ENCODE results near the gene CNTNAP5. TPM values are rescaled to one million over a fixed set of nuclear protein-coding genes. Genes with fewer than 3 reads are reported as not detected.

Gene CNTNAP5
- total RNA-seq, 1 donor from 2014 or later, result not detected

DNA sequence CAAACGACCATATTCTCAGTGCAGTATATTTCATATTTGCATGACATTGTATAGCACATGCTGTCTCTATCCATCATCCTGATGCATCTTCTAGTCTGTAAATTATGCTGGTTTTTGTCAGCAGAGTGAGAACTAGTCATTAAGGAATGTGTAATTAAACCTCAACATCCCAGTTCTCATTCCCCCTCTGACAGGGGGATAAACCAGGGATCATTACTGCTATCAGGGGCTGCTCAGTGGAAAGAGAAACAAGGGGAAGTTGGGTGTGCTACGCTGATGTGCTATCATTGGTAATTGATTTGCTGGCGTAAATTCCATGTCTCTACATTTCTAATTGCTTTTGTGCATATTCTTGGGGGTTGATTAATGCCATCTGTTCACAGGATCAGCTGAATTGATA lies 7.7 kb downstream of the CNTNAP5 start:
- Histone ChIP-seq H3K9me3 (replicated peaks) (no peaks in the 10 kb centered on the region), H3K4me3 (no peak overlapping the region), H3K27me3 (ENCODE audit: low read depth) (peaks cover 9% of the 10 kb centered on the region), H3K36me3 (no peaks in the 10 kb centered on the region), H3K27ac (replicated peaks) (no peak overlapping the region), H3K4me1 (no peaks in the 10 kb centered on the region)
- no peak for DNase-seq
- intact Hi-C loops (cut with micrococcal nuclease), result no loop called here
- TF ChIP-seq, protein P1, sequence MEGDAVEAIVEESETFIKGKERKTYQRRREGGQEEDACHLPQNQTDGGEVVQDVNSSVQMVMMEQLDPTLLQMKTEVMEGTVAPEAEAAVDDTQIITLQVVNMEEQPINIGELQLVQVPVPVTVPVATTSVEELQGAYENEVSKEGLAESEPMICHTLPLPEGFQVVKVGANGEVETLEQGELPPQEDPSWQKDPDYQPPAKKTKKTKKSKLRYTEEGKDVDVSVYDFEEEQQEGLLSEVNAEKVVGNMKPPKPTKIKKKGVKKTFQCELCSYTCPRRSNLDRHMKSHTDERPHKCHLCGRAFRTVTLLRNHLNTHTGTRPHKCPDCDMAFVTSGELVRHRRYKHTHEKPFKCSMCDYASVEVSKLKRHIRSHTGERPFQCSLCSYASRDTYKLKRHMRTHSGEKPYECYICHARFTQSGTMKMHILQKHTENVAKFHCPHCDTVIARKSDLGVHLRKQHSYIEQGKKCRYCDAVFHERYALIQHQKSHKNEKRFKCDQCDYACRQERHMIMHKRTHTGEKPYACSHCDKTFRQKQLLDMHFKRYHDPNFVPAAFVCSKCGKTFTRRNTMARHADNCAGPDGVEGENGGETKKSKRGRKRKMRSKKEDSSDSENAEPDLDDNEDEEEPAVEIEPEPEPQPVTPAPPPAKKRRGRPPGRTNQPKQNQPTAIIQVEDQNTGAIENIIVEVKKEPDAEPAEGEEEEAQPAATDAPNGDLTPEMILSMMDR (IDR thresholded peaks at IDR 0.05; ENCODE audit: borderline replicate concordance), result no peak

DNA sequence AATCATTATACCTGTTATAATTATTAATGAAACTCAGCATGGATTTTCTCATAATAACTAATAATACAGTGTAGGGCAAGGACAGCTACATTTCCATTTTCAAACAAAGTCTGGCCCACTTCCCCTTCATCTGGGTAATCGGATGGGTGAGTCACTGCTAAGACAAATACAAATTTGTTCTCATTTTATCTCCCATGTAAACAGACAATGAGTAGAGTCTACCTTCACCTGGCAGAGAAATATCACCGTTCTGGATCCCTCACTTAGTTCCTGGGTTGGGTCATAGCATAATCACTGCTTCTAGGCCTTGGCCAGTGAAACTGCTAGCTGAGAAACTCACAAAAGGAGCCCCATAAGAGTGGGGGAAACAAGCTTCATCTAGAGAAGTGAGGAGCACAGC lies 9.2 kb downstream of the CNTNAP5 start:
- Histone ChIP-seq H3K9me3 (replicated peaks) (no peaks in the 10 kb centered on the region), H3K36me3 (no peaks in the 10 kb centered on the region), H3K4me3 (no peak overlapping the region), H3K27me3 (ENCODE audit: low read depth) (peaks cover under 1% of the 10 kb centered on the region), H3K27ac (replicated peaks) (no peak overlapping the region), H3K4me1 (no peaks in the 10 kb centered on the region)
- TF ChIP-seq, protein P1 (IDR thresholded peaks at IDR 0.05; ENCODE audit: borderline replicate concordance), result no peak
- intact Hi-C loops (cut with micrococcal nuclease), result no loop called here
- DNase-seq, result no peak

DNA sequence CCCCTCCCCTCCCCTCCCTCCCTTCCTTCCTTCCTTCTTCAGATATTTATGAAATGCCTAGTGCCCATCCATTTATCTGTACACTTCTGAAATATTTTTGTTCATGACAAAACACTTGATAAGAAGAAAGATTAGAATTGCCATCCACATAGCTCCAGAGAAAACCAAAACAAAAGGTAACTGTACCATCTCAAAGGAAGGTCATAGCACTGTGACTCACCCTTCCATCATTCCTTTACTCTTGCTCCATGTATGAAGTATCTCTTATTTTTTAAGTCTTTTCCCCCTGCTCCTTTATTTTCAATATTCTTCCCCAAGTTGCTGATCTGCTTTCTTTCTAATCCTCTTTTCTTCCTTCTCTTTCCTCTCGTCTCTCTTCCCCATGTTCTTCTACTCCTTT lies 9.9 kb downstream of the CNTNAP5 start:
- no peaks in the 10 kb centered on the region for H3K9me3 ChIP-seq (replicated peaks)
- H3K4me3 ChIP-seq, result no peak overlapping the region
- TF ChIP-seq, protein P1 (IDR thresholded peaks at IDR 0.05; ENCODE audit: borderline replicate concordance), result no peak
- H3K27me3 ChIP-seq (ENCODE audit: low read depth), result no peaks in the 10 kb centered on the region
- no peak for DNase-seq
- no peak overlapping the region for H3K27ac ChIP-seq (replicated peaks)
- no peaks in the 10 kb centered on the region for H3K4me1 ChIP-seq
- intact Hi-C loops (cut with micrococcal nuclease), result no loop called here
- no peaks in the 10 kb centered on the region for H3K36me3 ChIP-seq

- intact Hi-C loops (cut with micrococcal nuclease), result no loop called here
- H3K27ac ChIP-seq (replicated peaks), result no peak overlapping the region
- H3K4me1 ChIP-seq, result no peaks in the 10 kb centered on the region
- DNase-seq, result no peak
- TF ChIP-seq, protein P1 (IDR thresholded peaks at IDR 0.05; ENCODE audit: borderline replicate concordance), result no peak
- peaks cover 5% of the 10 kb centered on the region for H3K27me3 ChIP-seq (ENCODE audit: low read depth)
- no peak overlapping the region for H3K4me3 ChIP-seq
- no peaks in the 10 kb centered on the region for H3K9me3 ChIP-seq (replicated peaks)
- no peaks in the 10 kb centered on the region for H3K36me3 ChIP-seq
Observed at GRCh38 chr2:124039032-124039431, 13.9 kb downstream of the CNTNAP5 start.

GRCh38 chr2:124039762-124040291 lies 14.7 kb downstream of the CNTNAP5 start:
- intact Hi-C loops (cut with micrococcal nuclease), result no loop called here
- no peaks in the 10 kb centered on the region for H3K4me1 ChIP-seq
- H3K36me3 ChIP-seq, result no peaks in the 10 kb centered on the region
- no peak overlapping the region for H3K4me3 ChIP-seq
- no peak for DNase-seq
- no peak overlapping the region for H3K27ac ChIP-seq (replicated peaks)
- H3K9me3 ChIP-seq (replicated peaks), result no peaks in the 10 kb centered on the region
- peaks cover 5% of the 10 kb centered on the region for H3K27me3 ChIP-seq (ENCODE audit: low read depth)
- TF ChIP-seq, protein P1 (IDR thresholded peaks at IDR 0.05; ENCODE audit: borderline replicate concordance), result no peak
